ENCODE measurements around the gene CRB1. TPM values are rescaled to one million over a fixed set of nuclear protein-coding genes. Genes with fewer than 3 reads are reported as not detected.

CRB1 gene
- total and polyA plus RNA-seq, 12 donors = 0.04 to 1.5 (median 0.42) TPM; not detected in 2

DNA sequence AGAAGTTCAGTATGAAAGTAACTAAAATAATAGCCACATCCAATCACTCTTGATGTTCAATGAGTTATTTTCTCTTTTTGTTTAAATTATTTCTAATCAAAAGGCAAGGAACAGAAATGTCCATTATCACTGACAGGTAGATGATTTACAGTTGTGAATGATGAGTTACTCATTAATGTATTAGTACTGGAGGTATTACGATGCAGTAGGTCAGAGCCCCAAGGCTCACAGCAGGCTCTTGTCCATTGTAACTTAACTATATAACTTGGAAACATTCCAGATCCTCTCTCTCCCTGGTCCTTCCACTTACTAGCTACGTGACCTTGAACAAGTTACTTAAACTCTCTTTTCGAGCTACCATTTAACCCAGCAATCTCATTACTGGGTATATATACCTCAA lies 39.5 kb downstream of the CRB1 start:
- Histone ChIP-seq H3K27ac (no peak overlapping the region), H3K4me3 (no peak overlapping the region), H3K4me1 (no peaks in the 10 kb centered on the region), H3K9me3 (peaks cover 0 to 4% (median 0%) of the 10 kb centered on the region in 11 donors), H3K27me3 (no peaks in the 10 kb centered on the region), H3K36me3 (no peaks in the 10 kb centered on the region)
- intact Hi-C loops (cut with DNase I) = no loop called here
- ATAC-seq (no peak), DNase-seq (no peak)
- TF ChIP-seq, protein P1, sequence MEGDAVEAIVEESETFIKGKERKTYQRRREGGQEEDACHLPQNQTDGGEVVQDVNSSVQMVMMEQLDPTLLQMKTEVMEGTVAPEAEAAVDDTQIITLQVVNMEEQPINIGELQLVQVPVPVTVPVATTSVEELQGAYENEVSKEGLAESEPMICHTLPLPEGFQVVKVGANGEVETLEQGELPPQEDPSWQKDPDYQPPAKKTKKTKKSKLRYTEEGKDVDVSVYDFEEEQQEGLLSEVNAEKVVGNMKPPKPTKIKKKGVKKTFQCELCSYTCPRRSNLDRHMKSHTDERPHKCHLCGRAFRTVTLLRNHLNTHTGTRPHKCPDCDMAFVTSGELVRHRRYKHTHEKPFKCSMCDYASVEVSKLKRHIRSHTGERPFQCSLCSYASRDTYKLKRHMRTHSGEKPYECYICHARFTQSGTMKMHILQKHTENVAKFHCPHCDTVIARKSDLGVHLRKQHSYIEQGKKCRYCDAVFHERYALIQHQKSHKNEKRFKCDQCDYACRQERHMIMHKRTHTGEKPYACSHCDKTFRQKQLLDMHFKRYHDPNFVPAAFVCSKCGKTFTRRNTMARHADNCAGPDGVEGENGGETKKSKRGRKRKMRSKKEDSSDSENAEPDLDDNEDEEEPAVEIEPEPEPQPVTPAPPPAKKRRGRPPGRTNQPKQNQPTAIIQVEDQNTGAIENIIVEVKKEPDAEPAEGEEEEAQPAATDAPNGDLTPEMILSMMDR (IDR thresholded peaks at IDR 0.05) = no peak
- 66 to 71% methylated on average over 3 of the region's 3 CpGs for WGBS, 2 donors

DNA sequence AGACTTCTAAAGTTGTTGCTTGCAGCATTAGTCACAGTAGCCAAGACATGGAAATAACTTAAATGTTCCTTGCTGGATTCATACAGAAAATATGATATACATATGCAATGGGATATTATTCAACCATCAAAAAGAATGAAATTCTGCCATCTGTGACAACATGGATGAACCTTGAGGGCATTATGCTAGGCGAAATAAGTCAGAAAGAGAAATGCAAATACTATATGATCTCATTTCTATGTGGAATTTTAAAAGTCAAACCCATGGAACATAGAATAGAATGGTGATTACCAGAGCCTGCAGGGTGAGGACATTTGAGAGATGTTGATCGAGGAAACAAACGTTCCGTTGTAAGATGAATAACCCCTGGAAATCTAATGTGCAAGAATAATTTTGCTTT lies 43.0 kb downstream of the CRB1 start:
- H3K9me3 ChIP-seq = peaks cover 0 to 4% (median 0%) of the 10 kb centered on the region in 11 donors
- no peak overlapping the region for H3K4me3 ChIP-seq
- DNase-seq (no peak), ATAC-seq (no peak)
- H3K4me1 ChIP-seq = no peaks in the 10 kb centered on the region
- no peaks in the 10 kb centered on the region for H3K36me3 ChIP-seq
- no peak overlapping the region for H3K27ac ChIP-seq
- WGBS, 2 donors = 77 to 82% methylated on average over 4 of the region's 4 CpGs
- intact Hi-C loops (cut with DNase I) = no loop called here
- TF ChIP-seq, protein P1 (IDR thresholded peaks at IDR 0.05) = no peak
- H3K27me3 ChIP-seq = no peaks in the 10 kb centered on the region

DNA sequence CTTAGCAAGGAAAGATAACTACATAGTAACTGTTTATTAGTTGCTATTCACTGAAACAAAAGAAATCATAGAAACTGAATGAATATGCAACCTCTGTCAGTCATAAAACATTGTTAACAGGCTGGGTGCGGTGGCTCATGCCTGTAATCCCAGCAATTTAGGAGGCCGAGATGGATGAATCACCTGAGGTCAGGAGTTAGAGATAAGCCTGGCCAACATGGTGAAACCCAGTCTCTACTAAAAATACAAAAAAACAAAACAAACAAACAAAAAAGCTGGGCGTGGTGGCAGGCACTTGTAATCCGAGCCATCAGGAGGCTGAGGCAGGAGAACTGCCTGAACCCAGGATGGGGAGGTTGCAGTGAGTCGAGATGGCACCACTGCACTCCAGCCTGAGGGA lies 44.1 kb downstream of the CRB1 start:
- H3K27me3 ChIP-seq = no peaks in the 10 kb centered on the region
- DNase-seq (no peak), ATAC-seq (no peak)
- TF ChIP-seq, protein P1 (IDR thresholded peaks at IDR 0.05) = no peak
- no peak overlapping the region for H3K4me3 ChIP-seq
- H3K9me3 ChIP-seq = peaks cover 0 to 4% (median 0%) of the 10 kb centered on the region in 11 donors
- intact Hi-C loops (cut with DNase I) = no loop called here
- no peaks in the 10 kb centered on the region for H3K36me3 ChIP-seq
- H3K27ac ChIP-seq = no peak overlapping the region
- H3K4me1 ChIP-seq = no peaks in the 10 kb centered on the region
- WGBS, 2 donors = 79 to 80% methylated on average over 5 of the region's 5 CpGs

DNA sequence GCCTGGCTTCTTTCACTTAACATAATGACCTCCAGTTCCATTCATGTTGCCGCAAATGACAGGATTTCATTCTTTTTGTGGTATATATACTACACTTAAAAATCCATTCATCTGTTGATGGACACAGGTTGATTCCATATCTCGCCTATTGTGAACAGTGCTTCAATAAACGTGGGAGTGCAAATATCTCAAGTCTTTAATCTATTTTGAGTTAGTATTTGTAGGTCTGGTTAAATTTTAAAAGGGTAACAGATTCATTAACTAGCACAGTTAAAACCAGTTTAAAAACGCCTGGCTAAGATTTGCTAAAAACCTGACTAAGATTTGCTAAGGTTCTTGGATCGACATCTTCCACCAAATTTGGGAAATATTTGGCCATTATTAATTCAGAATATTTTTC lies 45.7 kb downstream of the CRB1 start:
- Histone ChIP-seq H3K27ac (no peak overlapping the region), H3K4me1 (no peaks in the 10 kb centered on the region), H3K36me3 (no peaks in the 10 kb centered on the region), H3K9me3 (no peaks in the 10 kb centered on the region), H3K4me3 (no peak overlapping the region), H3K27me3 (no peaks in the 10 kb centered on the region)
- intact Hi-C loops (cut with DNase I) = no loop called here
- TF ChIP-seq, protein P1 (IDR thresholded peaks at IDR 0.05) = no peak
- WGBS, 2 donors = 68 to 70% methylated on average over 5 of the region's 5 CpGs
- DNase-seq (no peak), ATAC-seq (no peak)

DNA sequence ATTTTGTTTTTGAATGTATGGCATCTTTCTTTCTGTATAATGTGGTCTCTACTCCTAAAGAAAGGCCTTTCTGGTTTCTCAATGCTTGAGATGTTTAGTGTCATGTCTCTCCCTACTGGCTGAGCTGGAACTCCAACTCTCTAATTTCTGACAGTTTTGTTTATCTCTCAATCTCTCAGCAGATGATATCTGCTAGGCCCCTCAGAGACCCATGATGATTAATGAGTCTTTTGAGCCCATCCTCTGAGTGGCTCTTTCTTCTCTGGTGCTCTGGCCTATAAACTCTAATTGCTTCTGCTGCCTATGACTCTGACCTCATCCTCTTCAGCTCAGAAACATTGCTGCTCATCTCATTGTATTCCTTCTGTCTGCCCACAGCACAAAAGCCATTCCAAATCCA lies 46.6 kb downstream of the CRB1 start:
- Histone ChIP-seq H3K36me3 (no peaks in the 10 kb centered on the region), H3K27ac (no peak overlapping the region), H3K4me1 (no peaks in the 10 kb centered on the region), H3K4me3 (no peak overlapping the region), H3K9me3 (no peaks in the 10 kb centered on the region), H3K27me3 (no peaks in the 10 kb centered on the region)
- DNase-seq (no peak), ATAC-seq (no peak)
- intact Hi-C loops (cut with DNase I) = no loop called here
- TF ChIP-seq, protein P1 (IDR thresholded peaks at IDR 0.05) = no peak

Measured in heart right ventricle (tissue), 16 donors.